H1 (cell line): ENCODE data around the gene S100P. TPM values are rescaled to one million over a fixed set of nuclear protein-coding genes. Genes with fewer than 3 reads are reported as not detected.

Experiments used
- CHD7 ChIP-seq: fragments of 300-600 bp; sonication (generic); IDR thresholded peaks from 2 replicates; pipeline ENCODE4 v1.7.1; 2012; ENCODE audit warnings: low read length, moderate library complexity, mild to moderate bottlenecking, inconsistent platforms; ENCODE audit not compliant: insufficient replicate concordance
- NRF1 ChIP-seq: IDR thresholded peaks from 2 replicates; pipeline ENCODE4 v1.6.1; 2011; ENCODE audit warnings: mild to moderate bottlenecking, low read depth, low read length, improper control_type of control experiment
- TAF1 ChIP-seq: IDR thresholded peaks from 2 replicates; pipeline ENCODE4 v1.6.1; 2011; ENCODE audit warnings: mild to moderate bottlenecking, low read depth, low read length
- polyA plus RNA-seq, 7 experiments: library from polyadenylated mRNA; depleted of rRNA in 3 of 7; stranded (reverse) in 5 of 7; unstranded in 2 of 7; fragments of >200 nt in 5 of 7; fragments of 200-250 nt in 2 of 7; gene quantifications; 1 replicate in 5 of 7; 2 replicates in 1 of 7; 4 replicates in 1 of 7; pipeline versions ENCODE4 v1.2.1 to v1.2.3, GENCODE V29; 2011 to 2013; ENCODE audit warnings: missing spikeins in 2 of 7, mixed read lengths in 2 of 7
- total RNA-seq: library from RNA; stranded (reverse); fragmentation: NEBNext Ultra II Directional; extraction: Animal tissue kit (Norgen Biotek cat#: 25700); gene quantifications from 2 replicates; pipeline ENCODE4 v1.2.1, GENCODE V29; 2021

The S100P gene
- total and polyA plus RNA-seq, 2 of the 8 experiments (the other 6 are each of a cell fraction or from before 2014, with no cell fraction given): not detected

GRCh38 chr4:6647169-6647568 lies 46.5 kb upstream of the S100P start (continued):
- TF ChIP-seq CHD7: no peak
- TF ChIP-seq NRF1: no peak
- TF ChIP-seq TAF1: no peak
